AG04450 (cell line): Measurements from ENCODE around the gene ST7L. TPM values are rescaled to one million over a fixed set of nuclear protein-coding genes. Genes with fewer than 3 reads are reported as not detected.

ENCODE experiments used
- CTCF ChIA-PET: fragments of 300-600, 350-600 bp; formaldehyde crosslinking; extraction: SDS; loops from one replicate; lab custom pipeline; 2022; ENCODE audit warnings: antibody characterized with exemption, inconsistent platforms; lab: Charles Lee
- POLR2A ChIA-PET: fragments of 350-600 bp; formaldehyde crosslinking; extraction: SDS; loops from one replicate; lab custom pipeline; 2021; ENCODE audit warnings: antibody characterized with exemption, inconsistent platforms; lab: Yijun Ruan, JAX
- DNase-seq: peaks from one replicate; pipeline ENCODE4 v3.0.0-alpha.2; 2011; ENCODE audit warnings: low read depth, low spot score
- H3K27ac ChIP-seq: one replicate; pipeline ENCODE4 v1.5.1; 2012; ENCODE audit warnings: low read depth, low read length, control low read depth
- H3K27me3 ChIP-seq: one replicate; pipeline ENCODE4 v1.6.0; 2012; ENCODE audit warnings: low read length; ENCODE audit not compliant: control insufficient read depth, insufficient read depth
- H3K4me3 ChIP-seq: 2 replicates; pipeline ENCODE4 v1.5.1; 2011; ENCODE audit warnings: mild to moderate bottlenecking, low read depth, low read length, control low read depth
- H3K9me3 ChIP-seq: 2 replicates; pipeline ENCODE4 v1.5.1; 2012; ENCODE audit warnings: low read length; ENCODE audit not compliant: control insufficient read depth, insufficient read depth
- polyA plus RNA-seq: library from polyadenylated mRNA; depleted of rRNA; stranded (reverse); fragments of >200 nt; gene quantifications from 2 replicates; pipeline ENCODE4 v1.2.3, GENCODE V29; 2011
- TF ChIP-seq, protein P1 (sequence below): IDR thresholded peaks from 2 replicates; pipeline ENCODE4 v1.5.1; 2011; ENCODE audit warnings: low read depth, low read length, control low read depth, inconsistent platforms

The ST7L gene
- polyA plus RNA-seq, 1 experiment = 13.5 TPM

DNA sequence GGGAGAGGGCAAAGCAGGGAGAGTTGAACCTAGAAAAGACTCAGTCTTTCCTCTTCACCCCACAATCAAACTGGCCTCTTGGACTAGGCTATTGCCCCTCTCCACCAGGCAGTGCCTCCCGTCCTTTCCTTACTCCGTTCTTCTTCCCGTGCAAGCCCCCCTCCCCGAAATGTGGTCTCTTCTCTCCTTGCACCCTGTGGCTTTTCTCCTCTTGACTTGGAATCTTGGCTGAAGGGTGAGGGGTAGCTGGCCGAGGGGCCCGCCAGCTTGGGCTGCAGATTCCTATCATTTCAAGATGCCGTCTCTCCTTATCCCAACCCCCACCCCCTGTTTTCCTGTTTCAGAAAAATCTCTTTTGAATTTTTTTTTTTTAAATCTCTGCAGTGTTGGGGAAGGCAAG is 108.6 kb downstream of the ST7L start:
- TF ChIP-seq, protein P1, sequence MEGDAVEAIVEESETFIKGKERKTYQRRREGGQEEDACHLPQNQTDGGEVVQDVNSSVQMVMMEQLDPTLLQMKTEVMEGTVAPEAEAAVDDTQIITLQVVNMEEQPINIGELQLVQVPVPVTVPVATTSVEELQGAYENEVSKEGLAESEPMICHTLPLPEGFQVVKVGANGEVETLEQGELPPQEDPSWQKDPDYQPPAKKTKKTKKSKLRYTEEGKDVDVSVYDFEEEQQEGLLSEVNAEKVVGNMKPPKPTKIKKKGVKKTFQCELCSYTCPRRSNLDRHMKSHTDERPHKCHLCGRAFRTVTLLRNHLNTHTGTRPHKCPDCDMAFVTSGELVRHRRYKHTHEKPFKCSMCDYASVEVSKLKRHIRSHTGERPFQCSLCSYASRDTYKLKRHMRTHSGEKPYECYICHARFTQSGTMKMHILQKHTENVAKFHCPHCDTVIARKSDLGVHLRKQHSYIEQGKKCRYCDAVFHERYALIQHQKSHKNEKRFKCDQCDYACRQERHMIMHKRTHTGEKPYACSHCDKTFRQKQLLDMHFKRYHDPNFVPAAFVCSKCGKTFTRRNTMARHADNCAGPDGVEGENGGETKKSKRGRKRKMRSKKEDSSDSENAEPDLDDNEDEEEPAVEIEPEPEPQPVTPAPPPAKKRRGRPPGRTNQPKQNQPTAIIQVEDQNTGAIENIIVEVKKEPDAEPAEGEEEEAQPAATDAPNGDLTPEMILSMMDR = no peak
- Histone ChIP-seq H3K27ac (no peak overlapping the region), H3K4me3 (no peak overlapping the region), H3K9me3 (peaks cover 7% of the 10 kb centered on the region; the same call in 1 of the 2 replicates), H3K27me3 (peaks cover 51% of the 10 kb centered on the region)
- ChIA-PET POLR2A (no interaction called here), CTCF (interaction anchor here (0.7 to 5.5 kb wide), 5 partner anchors 9 to 121 kb away, joined by 3 to 42 read pairs (median 4); no protein-coding TSS in a partner anchor)
- DNase-seq = no peak

DNA sequence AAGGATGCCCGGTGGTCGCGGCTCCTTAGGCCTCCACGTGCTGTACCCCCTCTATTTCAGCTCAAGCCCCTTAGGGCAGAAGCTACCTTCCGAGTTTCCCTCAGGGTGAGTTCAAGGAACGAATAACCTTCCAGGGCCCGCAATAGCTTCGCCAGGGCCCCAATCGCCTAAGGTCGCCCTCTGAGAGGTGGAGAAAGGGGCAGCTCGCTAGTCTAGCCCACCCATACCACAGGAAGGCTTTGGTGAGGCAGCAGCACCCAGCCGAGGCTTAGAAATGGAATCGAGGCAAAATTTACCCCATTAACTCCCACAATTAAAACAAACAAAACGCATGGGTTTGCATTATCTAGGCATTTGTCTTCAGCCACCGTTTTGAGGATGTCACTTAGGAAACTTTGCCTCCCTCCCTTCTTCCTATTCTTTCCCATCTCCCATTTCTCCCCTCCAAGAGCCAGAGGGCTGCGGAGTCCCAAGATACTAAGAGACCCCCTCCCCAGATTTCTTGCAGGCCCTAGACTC is 109.2 kb downstream of the ST7L start:
- ChIA-PET POLR2A (interaction anchor here (0.6 kb wide), 2 partner anchors 13 to 37 kb away, joined by 3 to 14 read pairs; no protein-coding TSS in a partner anchor), CTCF (interaction anchor here (1.1 to 5.5 kb wide), 2 partner anchors 8 to 43 kb away, joined by 4 to 42 read pairs; no protein-coding TSS in a partner anchor)
- Histone ChIP-seq H3K4me3 (no peak overlapping the region), H3K27ac (no peak overlapping the region), H3K27me3 (peaks cover 51% of the 10 kb centered on the region), H3K9me3 (peaks cover 7% of the 10 kb centered on the region; the same call in 1 of the 2 replicates)
- TF ChIP-seq, protein P1 = no peak
- no peak for DNase-seq

- ChIA-PET POLR2A (interaction anchor here (0.6 kb wide), 2 partner anchors 14 to 38 kb away, joined by 3 to 14 read pairs; no protein-coding TSS in a partner anchor), CTCF (no interaction called here)
- TF ChIP-seq, protein P1 = no peak
- Histone ChIP-seq H3K4me3 (peak overlapping the region; percentile 56), H3K27ac (no peak overlapping the region), H3K9me3 (peaks cover 7% of the 10 kb centered on the region; the same call in 1 of the 2 replicates), H3K27me3 (peaks cover 53% of the 10 kb centered on the region)
- DNase-seq = no peak
Observed at GRCh38 chr1:112509005-112509659, 109.8 kb downstream of the ST7L start.

DNA sequence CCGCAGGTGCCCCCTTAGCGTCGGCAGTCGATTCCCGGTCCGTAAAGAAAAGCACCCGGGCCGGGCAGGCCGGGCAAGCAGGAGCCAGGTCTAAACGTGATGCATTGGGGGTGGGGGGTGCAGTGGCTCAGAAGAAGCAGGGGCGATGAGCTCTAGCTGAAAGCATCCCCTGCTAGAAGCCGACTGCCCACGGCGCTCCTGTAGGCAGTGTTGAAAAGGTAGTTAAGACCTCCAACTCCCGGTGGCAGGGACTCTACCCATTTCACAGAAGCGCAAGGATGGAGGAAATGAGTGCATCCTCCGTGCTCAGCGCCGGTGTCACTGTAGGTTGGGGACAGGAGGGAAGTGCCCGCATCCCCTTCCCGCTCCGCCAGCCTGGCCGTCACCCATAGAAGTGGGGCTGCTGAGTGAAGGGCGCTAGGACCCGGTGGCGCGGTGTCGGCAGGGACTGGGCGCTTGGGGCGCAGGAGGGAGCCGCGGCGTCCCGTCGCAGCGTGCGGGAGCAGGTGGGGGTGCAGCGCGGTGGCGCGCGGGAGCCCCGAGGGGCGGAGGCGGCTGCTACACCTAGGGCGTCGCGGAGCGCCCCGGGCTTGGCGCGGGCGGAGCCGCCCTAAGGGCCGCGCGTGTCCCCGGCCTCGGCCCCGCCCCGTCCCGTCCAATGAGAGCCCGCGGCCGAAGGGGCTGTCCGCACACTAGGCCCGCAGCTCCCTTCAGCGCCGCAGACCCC is 110.5 kb downstream of the ST7L start, which contains the start of gene WNT2B:
Gene WNT2B (plus strand): TSS at position 688 of the 727 bp plus-strand sequence. CDS start 298 bp downstream, outside the sequence.
- peak within 1 kb of the TSS; percentile 56 for H3K4me3 ChIP-seq
- TF ChIP-seq, protein P1 = no peak
- peaks cover 50% of the 10 kb centered on the region for H3K27me3 ChIP-seq
- POLR2A ChIA-PET = no interaction called here
- no peak for DNase-seq
- no peak within 1 kb of the TSS for H3K27ac ChIP-seq
- peaks cover 7% of the 10 kb centered on the region; the same call in 1 of the 2 replicates for H3K9me3 ChIP-seq
- CTCF ChIA-PET = no interaction called here
